HFF-Myc (cell line): ENCODE results near the gene C5orf34.
"Not testable (repeated sequence)": the region's sequence is repeated elsewhere in the genome, so short reads cannot be mapped to it uniquely, and the experiment has no call there.

Source experiments
- DNase-seq: peaks from one replicate; pipeline ENCODE4 v3.0.0-alpha.2; 2011; ENCODE audit warnings: low read depth; ENCODE audit errors: extremely low read depth
- H3K4me3 ChIP-seq: replicated peaks from 2 replicates; pipeline ENCODE4 v1.5.1; 2011; ENCODE audit warnings: low read depth, mild to moderate bottlenecking, control low read depth, low read length
- TF ChIP-seq, protein P1 (sequence below): IDR thresholded peaks from 2 replicates; pipeline ENCODE4 v1.5.1; 2012; ENCODE audit warnings: mild to moderate bottlenecking, low read depth, low read length, control low read depth; ENCODE audit errors: missing control alignments

The C5orf34 gene

DNA sequence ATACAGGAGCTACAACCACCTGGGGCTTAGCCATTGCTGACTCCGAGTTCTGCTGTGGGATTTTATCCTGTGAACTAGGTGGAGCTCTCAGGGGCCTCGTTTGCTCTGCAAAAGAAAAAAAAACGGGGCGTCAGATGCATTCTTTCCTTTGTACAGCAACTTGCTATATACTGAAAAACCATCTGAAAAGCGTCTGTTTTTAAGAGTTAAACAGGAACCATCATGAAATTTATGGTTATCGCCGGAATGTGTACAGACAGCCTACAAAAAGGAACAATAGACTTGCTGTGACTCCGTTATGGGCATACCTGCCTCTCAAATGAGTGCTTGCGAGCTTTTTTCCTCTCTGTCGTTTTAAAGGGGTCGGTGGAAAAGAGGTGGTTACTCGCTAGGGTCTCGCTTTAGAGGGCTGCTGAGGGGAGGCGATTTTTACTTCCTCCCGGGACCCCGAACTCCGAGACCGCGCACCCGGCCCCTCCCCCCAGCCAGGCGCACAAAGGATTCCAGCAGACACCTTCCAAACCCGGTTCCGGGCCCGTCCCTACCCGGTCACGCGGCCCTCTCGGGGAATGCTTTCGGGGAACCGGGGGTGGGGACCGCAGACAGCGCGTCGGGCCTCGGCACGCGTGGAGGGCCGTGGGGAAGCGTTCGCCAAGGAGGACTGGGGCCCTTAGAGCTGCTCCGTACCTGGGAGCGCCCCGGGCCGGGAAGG, 41.1 kb upstream of the C5orf34 start:
- TF ChIP-seq, protein P1, sequence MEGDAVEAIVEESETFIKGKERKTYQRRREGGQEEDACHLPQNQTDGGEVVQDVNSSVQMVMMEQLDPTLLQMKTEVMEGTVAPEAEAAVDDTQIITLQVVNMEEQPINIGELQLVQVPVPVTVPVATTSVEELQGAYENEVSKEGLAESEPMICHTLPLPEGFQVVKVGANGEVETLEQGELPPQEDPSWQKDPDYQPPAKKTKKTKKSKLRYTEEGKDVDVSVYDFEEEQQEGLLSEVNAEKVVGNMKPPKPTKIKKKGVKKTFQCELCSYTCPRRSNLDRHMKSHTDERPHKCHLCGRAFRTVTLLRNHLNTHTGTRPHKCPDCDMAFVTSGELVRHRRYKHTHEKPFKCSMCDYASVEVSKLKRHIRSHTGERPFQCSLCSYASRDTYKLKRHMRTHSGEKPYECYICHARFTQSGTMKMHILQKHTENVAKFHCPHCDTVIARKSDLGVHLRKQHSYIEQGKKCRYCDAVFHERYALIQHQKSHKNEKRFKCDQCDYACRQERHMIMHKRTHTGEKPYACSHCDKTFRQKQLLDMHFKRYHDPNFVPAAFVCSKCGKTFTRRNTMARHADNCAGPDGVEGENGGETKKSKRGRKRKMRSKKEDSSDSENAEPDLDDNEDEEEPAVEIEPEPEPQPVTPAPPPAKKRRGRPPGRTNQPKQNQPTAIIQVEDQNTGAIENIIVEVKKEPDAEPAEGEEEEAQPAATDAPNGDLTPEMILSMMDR, result no peak
- H3K4me3 ChIP-seq, result peak overlapping the region; percentile 65
- DNase-seq, result no peak

DNA sequence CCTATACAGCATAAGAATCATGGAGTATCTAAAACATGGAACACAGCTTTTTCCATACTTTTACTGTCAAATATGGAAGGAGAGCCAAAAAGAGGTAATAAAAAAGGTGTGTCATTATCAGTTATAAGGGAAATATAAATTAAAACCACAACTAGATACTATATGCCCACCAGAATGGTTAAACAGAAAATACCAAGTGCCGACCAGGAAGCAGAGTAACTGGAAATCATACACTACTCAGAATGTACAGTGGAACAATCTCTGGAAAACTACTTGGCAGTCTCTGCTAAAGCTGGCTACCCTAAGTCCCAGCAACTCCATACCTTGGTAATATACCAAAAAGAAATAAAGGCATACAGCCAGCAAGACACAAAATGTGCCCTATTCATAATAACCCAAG, 39.5 kb upstream of the C5orf34 start:
- peak overlapping the region; percentile 65 for H3K4me3 ChIP-seq
- no peak for DNase-seq
- TF ChIP-seq, protein P1, result no peak

DNA sequence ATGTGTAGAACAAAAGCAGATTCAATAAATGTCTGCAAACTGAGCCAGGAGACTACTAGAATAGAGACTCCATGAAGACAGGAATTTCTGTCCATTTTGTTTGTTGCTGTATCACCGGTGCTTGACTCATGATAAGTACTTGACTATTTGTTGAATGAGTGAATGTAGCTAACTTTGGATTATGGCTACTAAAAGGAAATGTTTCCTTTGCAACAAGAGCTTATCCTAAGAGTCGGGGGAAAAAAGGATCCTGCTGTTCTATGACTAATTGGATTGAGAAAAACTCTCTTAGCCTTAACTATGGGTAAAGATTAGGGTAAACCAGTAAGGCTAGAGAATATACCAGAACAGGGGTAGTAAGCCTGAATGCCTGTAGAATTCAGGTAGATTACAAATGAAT, 38.4 kb upstream of the C5orf34 start:
- TF ChIP-seq, protein P1, result no peak
- H3K4me3 ChIP-seq, result no peak overlapping the region
- no peak for DNase-seq

DNA sequence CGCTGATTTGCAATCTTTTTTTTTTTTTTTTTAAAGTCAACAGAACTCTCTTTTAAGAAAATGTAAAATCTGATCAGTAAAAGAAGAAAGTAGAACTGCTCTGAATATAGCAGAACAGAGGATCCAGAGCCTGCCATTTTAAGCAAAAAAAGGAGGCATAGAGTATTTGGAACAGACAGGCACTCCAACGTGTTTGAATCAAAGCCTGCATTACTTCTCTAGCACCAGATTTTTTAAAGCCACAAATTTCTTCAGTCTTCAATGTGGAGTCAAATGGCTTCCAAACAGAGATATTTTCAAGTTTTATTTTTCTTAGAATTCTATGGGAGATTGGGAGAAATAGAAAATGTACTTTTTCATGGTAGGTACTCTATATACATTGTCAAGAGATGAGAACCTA, 36.8 kb upstream of the C5orf34 start:
- no peak for DNase-seq
- TF ChIP-seq, protein P1, result no peak
- no peak overlapping the region for H3K4me3 ChIP-seq

DNA sequence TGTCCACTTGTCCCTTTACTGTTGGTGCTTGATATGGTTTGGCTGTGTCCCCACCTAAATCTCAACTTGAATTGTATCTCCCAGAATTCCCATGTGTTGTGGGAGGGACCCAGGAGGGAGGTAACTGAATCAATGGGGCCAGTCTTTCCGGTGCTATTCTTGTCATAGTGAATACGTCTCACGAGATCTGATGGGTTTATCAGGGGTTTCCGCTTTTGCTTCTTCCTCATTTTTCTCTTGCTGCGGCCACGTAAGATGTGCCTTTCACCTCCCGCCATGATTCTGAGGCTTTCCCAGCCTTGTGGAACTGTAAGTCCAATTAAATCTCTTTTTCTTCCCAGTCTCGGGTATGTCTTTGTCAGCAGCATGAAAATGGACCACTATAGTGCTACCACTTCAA, 34.3 kb upstream of the C5orf34 start:
- DNase-seq, H3K4me3 ChIP-seq: not testable (repeated sequence)

DNA sequence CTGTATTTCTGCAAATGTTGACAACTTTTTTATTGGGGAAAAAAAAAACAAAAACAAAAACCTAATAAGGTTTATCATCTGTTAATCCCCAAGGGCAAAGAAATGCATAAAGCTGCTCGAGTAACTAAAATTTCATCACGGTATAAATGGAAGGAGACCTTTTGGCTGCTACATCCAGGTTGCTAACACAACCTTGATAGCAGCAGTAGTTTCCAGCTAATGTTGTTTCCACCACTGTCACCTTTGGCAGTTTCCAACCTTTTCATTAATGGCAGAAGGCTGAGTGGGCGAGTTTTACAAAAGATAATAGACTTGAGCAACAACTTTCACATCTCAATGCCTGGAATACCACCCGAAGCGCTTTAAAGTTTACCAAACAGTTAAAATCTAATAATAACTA, 33.4 kb upstream of the C5orf34 start:
- no peak overlapping the region for H3K4me3 ChIP-seq
- TF ChIP-seq, protein P1, result no peak
- no peak for DNase-seq

DNA sequence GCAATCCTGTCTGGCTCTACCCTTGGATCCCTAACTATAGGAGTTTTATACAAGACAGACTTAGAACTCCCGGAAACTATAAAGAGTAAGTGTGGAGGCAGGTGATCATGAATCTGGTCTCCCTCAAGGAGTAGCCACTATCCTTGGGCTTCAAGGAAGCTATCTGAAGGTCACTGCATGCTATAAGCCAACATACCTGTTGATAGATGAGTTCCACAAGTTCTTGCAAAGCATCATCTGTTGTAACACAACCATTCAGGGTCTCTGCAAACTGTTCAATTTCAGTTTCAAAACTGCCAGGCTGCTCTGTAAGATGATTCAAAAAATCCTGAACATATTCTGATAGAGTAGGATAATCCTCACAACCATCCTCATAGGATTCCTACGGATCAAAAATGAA, 32.6 kb upstream of the C5orf34 start:
- no peak overlapping the region for H3K4me3 ChIP-seq
- no peak for DNase-seq
- TF ChIP-seq, protein P1, result no peak
